Measurements from ENCODE around the gene AQP12B. TPM values are rescaled to one million over a fixed set of nuclear protein-coding genes. Genes with fewer than 3 reads are reported as not detected.

AQP12B gene
- total RNA-seq, 1 experiment from 2014 or later, result not detected

GRCh38 chr2:240723851-240724250, 41.2 kb upstream of the AQP12B start:
- Mint-ChIP-seq H3K9me3 (ENCODE audit: low read depth, unreplicated experiment) (no peaks in the 10 kb centered on the region), H3K4me3 (ENCODE audit: low read depth, unreplicated experiment) (no peak overlapping the region), H3K36me3 (ENCODE audit: insufficient read depth, unreplicated experiment) (peaks cover 81% of the 10 kb centered on the region), H3K27ac (ENCODE audit: unreplicated experiment) (no peak overlapping the region), H3K27me3 (ENCODE audit: unreplicated experiment) (no peaks in the 10 kb centered on the region), H3K4me1 (ENCODE audit: low read depth, unreplicated experiment) (no peaks in the 10 kb centered on the region)
- no peak for DNase-seq
- CTCF ChIA-PET, result no interaction called here
- TF ChIP-seq CTCF (IDR thresholded peaks at IDR 0.05; ENCODE audit: unreplicated experiment), result no peak
- intact Hi-C loops (cut with micrococcal nuclease; ENCODE audit: unreplicated experiment), result no loop called here
- BruUV-seq (replicated peaks), result no TSS peak

- CTCF ChIA-PET, result no interaction called here
- Mint-ChIP-seq H3K9me3 (ENCODE audit: low read depth, unreplicated experiment) (no peaks in the 10 kb centered on the region), H3K36me3 (ENCODE audit: insufficient read depth, unreplicated experiment) (peaks cover 76% of the 10 kb centered on the region), H3K4me1 (ENCODE audit: low read depth, unreplicated experiment) (no peaks in the 10 kb centered on the region), H3K27me3 (ENCODE audit: unreplicated experiment) (no peaks in the 10 kb centered on the region), H3K4me3 (ENCODE audit: low read depth, unreplicated experiment) (no peak overlapping the region), H3K27ac (ENCODE audit: unreplicated experiment) (no peak overlapping the region)
- no TSS peak for BruUV-seq (replicated peaks)
- no peak for TF ChIP-seq CTCF (IDR thresholded peaks at IDR 0.05; ENCODE audit: unreplicated experiment)
- intact Hi-C loops (cut with micrococcal nuclease; ENCODE audit: unreplicated experiment), result no loop called here
- no peak for DNase-seq
Observed at GRCh38 chr2:240722796-240723735, 40.4 kb upstream of the AQP12B start.

- no TSS peak for BruUV-seq (replicated peaks)
- Mint-ChIP-seq H3K4me3 (ENCODE audit: low read depth, unreplicated experiment) (no peak overlapping the region), H3K36me3 (ENCODE audit: insufficient read depth, unreplicated experiment) (peaks cover 73% of the 10 kb centered on the region), H3K4me1 (ENCODE audit: low read depth, unreplicated experiment) (no peaks in the 10 kb centered on the region), H3K9me3 (ENCODE audit: low read depth, unreplicated experiment) (no peaks in the 10 kb centered on the region), H3K27ac (ENCODE audit: unreplicated experiment) (no peak overlapping the region), H3K27me3 (ENCODE audit: unreplicated experiment) (no peaks in the 10 kb centered on the region)
- no peak for TF ChIP-seq CTCF (IDR thresholded peaks at IDR 0.05; ENCODE audit: unreplicated experiment)
- DNase-seq, result no peak
- intact Hi-C loops (cut with micrococcal nuclease; ENCODE audit: unreplicated experiment), result no loop called here
- CTCF ChIA-PET, result no interaction called here
Observed at GRCh38 chr2:240722376-240722775, 39.7 kb upstream of the AQP12B start.

GRCh38 chr2:240721596-240722180, 39.0 kb upstream of the AQP12B start:
- peaks cover 69% of the 10 kb centered on the region for H3K36me3 Mint-ChIP-seq (ENCODE audit: insufficient read depth, unreplicated experiment)
- no peak overlapping the region for H3K27ac Mint-ChIP-seq (ENCODE audit: unreplicated experiment)
- no peaks in the 10 kb centered on the region for H3K4me1 Mint-ChIP-seq (ENCODE audit: low read depth, unreplicated experiment)
- no peaks in the 10 kb centered on the region for H3K9me3 Mint-ChIP-seq (ENCODE audit: low read depth, unreplicated experiment)
- BruUV-seq (replicated peaks), result no TSS peak
- CTCF ChIA-PET, result no interaction called here
- intact Hi-C loops (cut with micrococcal nuclease; ENCODE audit: unreplicated experiment), result no loop called here
- H3K4me3 Mint-ChIP-seq (ENCODE audit: low read depth, unreplicated experiment), result no peak overlapping the region
- no peak for DNase-seq
- no peaks in the 10 kb centered on the region for H3K27me3 Mint-ChIP-seq (ENCODE audit: unreplicated experiment)
- TF ChIP-seq CTCF (IDR thresholded peaks at IDR 0.05; ENCODE audit: unreplicated experiment), result no peak

Measured in Calu3 (cell line).